Duodenal mucosa (tissue), 2 donors: ENCODE measurements around the gene DENND1A.

Experiments used
- H3K27ac ChIP-seq: one replicate; pipeline ENCODE4 v1.7.0; 2013; ENCODE audit warnings: low read depth, low read length
- H3K27me3 ChIP-seq, 2 donors: one replicate each; pipeline ENCODE4 v1.7.0; 2013; ENCODE audit warnings: low read length in 2 of 2, control low read depth in 1 of 2; ENCODE audit not compliant: insufficient read depth in 2 of 2, control insufficient read depth in 1 of 2
- H3K36me3 ChIP-seq, 2 donors: one replicate each; pipeline ENCODE4 v1.7.0; 2013; ENCODE audit warnings: low read length in 2 of 2, control low read depth in 1 of 2; ENCODE audit not compliant: insufficient read depth in 2 of 2, control insufficient read depth in 1 of 2
- H3K4me1 ChIP-seq, 2 donors: one replicate each; pipeline ENCODE4 v1.7.0; 2013; ENCODE audit warnings: low read length in 2 of 2, control low read depth in 1 of 2; ENCODE audit not compliant: insufficient read depth in 2 of 2, control insufficient read depth in 1 of 2
- H3K4me3 ChIP-seq, 2 donors: one replicate each; pipeline ENCODE4 v1.7.0; 2013; ENCODE audit warnings: low read length in 2 of 2, low read depth in 1 of 2
- H3K9ac ChIP-seq, 2 donors: one replicate each; pipeline ENCODE4 v1.7.0; 2013; ENCODE audit warnings: low read length in 2 of 2, low read depth in 1 of 2
- H3K9me3 ChIP-seq, 2 donors: one replicate each; pipeline ENCODE4 v1.7.0; 2013; ENCODE audit warnings: low read length in 2 of 2, control low read depth in 1 of 2; ENCODE audit not compliant: control insufficient read depth in 1 of 2

The DENND1A gene

DNA sequence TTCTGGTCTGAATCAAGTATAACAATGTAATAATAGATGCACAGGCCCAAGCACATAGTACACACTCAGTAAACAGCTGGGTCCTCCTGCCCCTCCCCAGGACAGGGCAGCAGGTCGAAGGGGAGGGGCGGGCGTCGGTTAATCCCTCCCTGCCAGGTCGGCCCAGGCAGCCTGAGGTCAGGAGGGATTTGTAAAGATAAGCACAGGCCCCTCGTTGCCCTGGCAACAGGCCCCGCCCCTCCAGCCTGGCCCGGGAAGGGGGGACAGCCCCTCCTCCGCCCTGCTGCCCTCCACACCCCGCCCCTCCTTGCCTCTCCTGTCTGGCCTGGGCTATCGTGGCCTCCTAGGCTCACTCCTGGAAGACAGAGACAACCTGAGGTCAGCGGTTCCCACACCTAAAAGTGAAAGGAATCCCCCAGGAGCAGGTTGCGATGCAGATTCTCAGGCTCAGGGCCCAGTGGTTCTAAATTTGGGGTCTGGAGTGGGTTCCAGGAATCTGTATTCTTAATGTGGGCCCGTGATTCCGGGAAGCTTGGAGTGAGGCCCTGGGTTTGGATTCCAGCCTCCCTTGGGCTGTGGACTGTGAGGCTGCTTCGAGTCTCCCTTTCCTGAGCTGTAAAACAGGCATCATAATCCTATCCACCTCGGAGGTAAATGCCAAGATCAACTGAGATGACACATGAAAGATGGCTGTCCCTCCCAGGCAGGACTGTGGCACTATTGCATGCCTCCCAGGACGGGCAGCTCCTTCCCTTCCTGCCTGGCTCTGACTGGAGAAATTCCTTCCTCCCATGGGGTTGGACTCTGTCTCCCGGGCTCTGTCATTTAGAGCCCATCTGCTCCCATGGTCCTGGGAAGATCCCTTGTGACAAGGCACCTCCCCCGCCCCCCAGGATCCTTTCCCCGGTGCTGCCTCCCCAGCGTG lies 569.5 kb downstream of the DENND1A start:
- no peak overlapping the region for H3K9ac ChIP-seq
- H3K27ac ChIP-seq: no peak overlapping the region

DNA sequence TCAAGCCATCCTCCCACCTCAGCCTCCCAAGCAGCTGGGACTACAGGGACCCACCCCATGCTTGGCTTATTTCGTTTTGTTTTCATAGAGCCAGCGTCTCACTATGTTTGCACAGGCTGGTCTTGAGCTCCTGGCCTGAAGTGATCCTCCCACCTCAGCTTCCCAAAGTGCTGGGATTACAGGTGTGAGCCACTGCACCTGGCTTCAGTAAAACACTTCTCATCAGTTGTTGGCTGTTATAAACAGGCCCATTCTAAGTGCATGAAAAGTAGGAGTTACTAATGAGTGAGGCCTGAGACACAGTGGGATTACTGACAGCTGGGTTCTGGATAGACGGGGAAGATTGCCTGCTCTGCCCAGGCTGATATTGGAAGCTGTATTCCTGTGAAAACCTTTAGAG lies 570.4 kb downstream of the DENND1A start:
- Histone ChIP-seq H3K27me3 (no peaks in the 10 kb centered on the region), H3K4me3 (no peak overlapping the region), H3K9me3 (no peaks in the 10 kb centered on the region), H3K4me1 (peaks cover 15 to 18% of the 10 kb centered on the region in 2 donors), H3K9ac (no peak overlapping the region), H3K36me3 (no peaks in the 10 kb centered on the region), H3K27ac (no peak overlapping the region)

More for the DNA sequence above, 569.5 kb downstream of the DENND1A start:
- H3K27me3 ChIP-seq: no peaks in the 10 kb centered on the region
- H3K9me3 ChIP-seq: no peaks in the 10 kb centered on the region
- H3K4me3 ChIP-seq: no peak overlapping the region
- H3K4me1 ChIP-seq: peaks cover 15 to 18% of the 10 kb centered on the region in 2 donors
- H3K36me3 ChIP-seq: no peaks in the 10 kb centered on the region

DNA sequence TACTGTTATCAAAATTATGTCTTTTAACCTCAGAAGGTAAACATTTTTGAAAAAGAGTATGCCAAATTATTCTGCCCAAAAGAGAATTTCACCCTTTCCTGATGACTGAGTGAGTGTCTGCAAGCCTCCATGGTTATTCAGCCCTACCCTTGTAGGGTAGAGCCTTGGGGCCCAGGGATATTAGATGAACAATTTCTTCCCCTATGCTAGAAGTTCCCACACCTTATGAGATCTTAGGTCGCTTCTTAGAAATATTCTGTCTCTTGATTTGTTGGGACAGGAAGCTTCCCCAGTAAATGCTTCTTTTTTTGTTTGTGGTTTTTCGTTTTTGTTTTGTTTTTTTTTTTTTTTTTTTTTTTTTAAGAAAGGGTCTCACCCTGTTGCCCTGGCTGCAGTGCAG lies 570.8 kb downstream of the DENND1A start:
- Histone ChIP-seq H3K4me3 (no peak overlapping the region), H3K4me1 (peaks cover 15 to 18% of the 10 kb centered on the region in 2 donors), H3K9ac (no peak overlapping the region), H3K27ac (no peak overlapping the region), H3K9me3 (no peaks in the 10 kb centered on the region), H3K36me3 (no peaks in the 10 kb centered on the region), H3K27me3 (no peaks in the 10 kb centered on the region)

DNA sequence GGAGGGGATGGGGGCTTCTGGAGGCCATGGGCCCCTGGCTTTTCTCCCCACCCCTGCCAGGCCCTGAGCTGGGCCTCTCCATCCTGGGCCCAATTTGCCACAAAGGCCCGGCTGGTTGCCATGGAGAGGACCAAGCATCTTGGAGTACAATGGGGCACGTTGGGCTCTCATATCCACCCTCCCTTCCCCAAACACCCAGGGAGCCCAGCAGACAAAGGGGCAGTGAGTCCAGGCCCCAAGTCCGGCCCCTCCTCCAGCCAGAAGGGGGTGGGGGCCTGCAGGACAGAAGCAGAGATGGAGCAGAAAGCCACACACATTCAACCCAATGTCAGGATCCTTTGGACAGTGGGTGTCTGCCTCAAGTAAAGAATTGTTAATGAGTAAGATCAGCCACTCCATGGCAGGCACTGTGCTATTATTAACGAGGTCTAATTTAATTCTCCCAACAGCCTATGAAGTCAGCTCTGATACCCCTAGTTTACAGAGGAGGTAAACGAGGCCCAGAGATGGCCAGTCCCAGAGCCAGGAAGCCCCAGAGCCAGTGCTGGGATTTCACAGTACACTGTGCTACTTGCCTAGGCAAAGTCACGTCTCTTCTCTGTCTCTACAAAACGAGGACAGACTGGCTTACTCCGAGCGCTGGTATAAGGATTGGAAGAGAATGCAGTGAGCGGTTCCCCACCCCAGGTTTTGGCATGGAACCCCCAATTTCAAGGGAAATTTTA lies 571.6 kb downstream of the DENND1A start:
- no peaks in the 10 kb centered on the region for H3K9me3 ChIP-seq
- H3K4me3 ChIP-seq: no peak overlapping the region
- H3K27me3 ChIP-seq: no peaks in the 10 kb centered on the region
- no peaks in the 10 kb centered on the region for H3K36me3 ChIP-seq
- no peak overlapping the region for H3K9ac ChIP-seq
- peaks cover 18 to 20% of the 10 kb centered on the region in 2 donors for H3K4me1 ChIP-seq
- H3K27ac ChIP-seq: no peak overlapping the region

DNA sequence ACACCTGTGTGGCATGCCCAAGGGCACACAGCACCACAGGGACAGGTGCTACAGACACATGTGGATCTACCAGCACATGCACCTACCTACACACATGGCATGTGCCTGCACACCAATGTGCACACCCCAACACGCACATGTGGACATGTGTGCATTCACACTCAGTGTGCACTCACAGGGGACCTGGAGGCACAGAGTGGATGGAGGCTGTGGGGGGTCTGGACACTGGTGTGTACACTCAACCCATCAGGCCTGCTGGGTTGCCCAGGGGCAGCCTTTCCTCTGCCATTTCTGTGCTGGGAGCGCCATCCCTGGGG lies 572.2 kb downstream of the DENND1A start:
- Histone ChIP-seq H3K27ac (no peak overlapping the region), H3K27me3 (no peaks in the 10 kb centered on the region), H3K36me3 (no peaks in the 10 kb centered on the region), H3K4me1 (peaks cover 18 to 20% of the 10 kb centered on the region in 2 donors), H3K4me3 (no peak overlapping the region), H3K9ac (no peak overlapping the region), H3K9me3 (no peaks in the 10 kb centered on the region)

DNA sequence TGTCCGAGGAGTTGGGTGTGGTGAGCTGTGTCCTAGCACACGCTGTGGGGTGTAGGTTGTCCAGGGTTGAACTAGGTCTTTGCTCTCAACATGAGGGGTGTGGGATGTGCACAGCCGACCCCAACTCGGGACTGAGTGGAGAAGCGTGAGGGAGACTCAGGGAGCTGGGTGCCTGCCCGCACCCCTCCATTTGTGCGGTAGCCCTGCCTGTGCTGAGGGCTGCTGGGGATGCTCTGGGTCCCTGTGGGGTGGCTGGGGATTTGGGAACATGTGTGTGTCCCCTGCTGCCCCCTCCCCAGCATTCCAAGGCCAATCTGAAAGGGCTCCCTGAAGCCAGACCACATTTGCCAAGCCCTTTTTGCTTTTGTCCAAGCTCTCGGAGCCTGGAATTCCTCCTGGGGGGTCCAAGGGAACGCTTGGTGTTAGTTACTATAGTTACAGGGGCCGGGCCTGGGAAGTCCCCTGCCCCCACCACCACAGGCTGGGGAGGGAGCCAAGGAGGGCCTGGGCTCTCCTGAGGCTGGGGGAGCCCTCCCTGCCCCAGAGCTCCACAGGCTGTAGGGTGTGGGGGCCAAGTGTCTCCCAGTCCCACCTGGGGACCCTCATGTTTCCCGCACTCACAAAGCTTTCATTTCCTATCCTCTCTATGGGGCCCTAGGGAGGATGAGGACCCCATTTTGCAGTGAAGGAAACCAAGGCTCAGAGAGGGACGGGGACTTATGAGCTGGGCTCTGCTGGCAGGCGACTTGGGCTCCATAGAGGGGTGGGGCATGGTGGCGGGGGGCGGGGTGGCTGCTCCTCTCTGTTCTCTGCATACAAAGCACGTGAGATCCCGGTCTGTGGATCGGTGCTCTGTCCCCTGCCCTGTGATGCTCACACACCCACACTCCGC lies 572.8 kb downstream of the DENND1A start:
- no peak overlapping the region for H3K9ac ChIP-seq
- H3K36me3 ChIP-seq: no peaks in the 10 kb centered on the region
- H3K27me3 ChIP-seq: no peaks in the 10 kb centered on the region
- H3K9me3 ChIP-seq: no peaks in the 10 kb centered on the region
- H3K4me3 ChIP-seq: no peak overlapping the region
- H3K27ac ChIP-seq: no peak overlapping the region
- peaks cover 18 to 20% of the 10 kb centered on the region in 2 donors for H3K4me1 ChIP-seq

DNA sequence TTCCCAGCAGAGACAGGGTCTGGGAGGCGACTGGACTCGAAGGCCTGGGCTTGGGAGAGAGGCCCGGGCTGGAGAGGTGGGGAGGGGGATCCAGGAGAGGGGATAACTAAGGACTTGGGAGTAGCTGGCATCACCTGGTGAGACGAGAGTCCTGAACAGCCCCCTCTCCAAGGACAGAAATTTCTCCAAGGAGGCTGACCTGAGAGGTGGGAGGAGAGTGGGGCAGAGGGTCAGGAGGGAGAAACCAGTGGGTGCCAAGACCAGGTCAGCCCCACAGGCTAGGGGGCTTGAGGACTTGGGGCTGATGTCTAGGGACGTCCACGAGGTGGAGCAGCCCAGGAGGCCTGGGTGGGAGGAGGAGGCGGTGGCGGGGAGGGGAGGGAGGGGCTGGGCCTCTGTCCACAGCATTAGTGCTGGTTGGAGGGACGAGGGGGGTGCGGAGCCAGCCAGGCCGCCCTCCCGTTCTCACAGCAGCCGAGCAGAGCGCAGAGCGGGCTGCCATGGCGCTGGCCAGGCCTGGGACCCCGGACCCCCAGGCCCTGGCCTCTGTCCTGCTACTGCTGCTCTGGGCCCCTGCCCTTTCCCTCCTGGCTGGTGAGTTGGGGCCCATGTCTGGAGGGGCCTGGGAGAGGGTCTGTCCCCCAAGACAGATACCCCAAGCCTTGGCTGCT lies 574.0 kb downstream of the DENND1A start, which contains the start of gene CRB2:
CRB2 (plus strand) TSS at position 437 of the 671 bp plus-strand sequence; CDS start at position 501, 64 bp downstream.
- H3K4me1 ChIP-seq: peaks cover 18 to 20% of the 10 kb centered on the region in 2 donors
- H3K27ac ChIP-seq: no peak within 1 kb of the TSS
- H3K27me3 ChIP-seq: no peaks in the 10 kb centered on the region
- no peak within 1 kb of the TSS for H3K9ac ChIP-seq
- H3K9me3 ChIP-seq: no peaks in the 10 kb centered on the region
- no peak within 1 kb of the TSS for H3K4me3 ChIP-seq
- H3K36me3 ChIP-seq: no peaks in the 10 kb centered on the region

DNA sequence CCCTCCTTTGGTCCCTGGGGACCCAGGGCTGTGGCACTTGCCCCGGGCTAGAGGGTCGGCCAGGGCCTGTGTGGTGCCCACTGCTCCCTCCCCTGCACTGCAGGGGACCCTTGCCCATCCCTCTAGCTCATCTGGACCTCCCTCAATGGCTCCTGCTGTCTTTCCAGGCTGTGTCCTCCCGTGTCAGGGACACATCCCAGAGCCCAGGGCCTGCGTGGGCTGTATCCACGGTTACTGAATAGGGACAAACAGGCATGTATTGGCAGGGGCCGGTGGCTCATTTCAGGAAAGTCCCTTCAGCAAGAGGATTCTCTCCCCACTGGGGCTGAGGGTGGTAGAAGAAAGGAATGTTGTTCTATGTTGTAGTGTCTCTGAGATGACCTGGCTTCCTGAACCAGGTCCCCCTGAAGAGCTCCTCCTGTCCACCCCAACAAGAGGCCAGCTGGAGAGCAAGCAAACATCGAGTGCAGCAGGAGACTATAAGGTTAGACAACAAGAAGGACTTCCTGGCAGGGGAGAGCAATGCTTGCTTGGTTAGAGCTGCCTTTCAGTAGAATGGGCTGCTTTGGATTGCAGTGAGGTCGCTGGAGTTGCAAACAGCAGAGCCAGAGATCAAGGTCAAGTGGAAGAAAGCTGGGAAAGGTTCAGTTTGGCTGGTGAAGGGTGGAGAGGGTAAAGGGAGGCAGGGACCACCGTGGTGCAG lies 575.0 kb downstream of the DENND1A start:
- Histone ChIP-seq H3K27ac (no peak overlapping the region), H3K27me3 (no peaks in the 10 kb centered on the region), H3K4me1 (peaks cover 10 to 11% of the 10 kb centered on the region in 2 donors), H3K4me3 (no peak overlapping the region), H3K9me3 (no peaks in the 10 kb centered on the region), H3K36me3 (no peaks in the 10 kb centered on the region), H3K9ac (no peak overlapping the region)

DNA sequence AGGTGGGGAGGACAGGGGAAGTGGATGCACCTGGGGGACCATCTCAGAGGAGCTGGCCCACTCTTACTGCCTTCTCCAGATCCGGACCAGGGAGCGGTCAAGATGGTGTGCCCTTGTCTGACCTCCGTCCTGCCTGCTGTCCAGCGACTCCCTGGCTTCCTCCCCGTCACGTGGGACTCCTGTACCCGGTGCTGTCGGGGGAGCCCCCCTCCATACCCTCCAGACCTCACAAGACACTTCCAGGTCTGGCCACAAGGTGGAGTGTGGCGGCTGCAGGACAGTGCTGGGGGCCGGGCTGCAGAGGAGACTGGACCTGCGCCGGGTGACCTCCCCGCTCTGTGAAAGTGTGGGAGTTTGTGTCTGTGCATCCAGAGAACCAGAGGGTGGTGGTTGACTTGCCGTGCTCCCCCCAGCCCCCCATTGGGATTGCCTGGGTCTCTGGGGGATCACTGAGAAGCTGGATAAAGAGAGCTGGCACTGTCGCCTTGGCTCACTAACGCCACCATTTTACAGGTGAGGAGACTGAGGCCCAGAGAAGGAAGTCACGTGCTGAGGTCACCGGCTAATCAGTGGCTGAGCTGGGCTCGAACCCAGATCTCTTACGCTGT lies 575.8 kb downstream of the DENND1A start:
- no peak overlapping the region for H3K27ac ChIP-seq
- H3K9ac ChIP-seq: no peak overlapping the region
- no peaks in the 10 kb centered on the region for H3K27me3 ChIP-seq
- no peaks in the 10 kb centered on the region for H3K9me3 ChIP-seq
- H3K4me3 ChIP-seq: no peak overlapping the region
- peaks cover 5 to 6% of the 10 kb centered on the region in 2 donors for H3K4me1 ChIP-seq
- H3K36me3 ChIP-seq: no peaks in the 10 kb centered on the region
